Activated naive CD4-positive, alpha-beta T cell treated with anti-CD3 and anti-CD28 coated beads for 36 hours (primary cell): Measurements from ENCODE around the gene CHMP6. TPM values are rescaled to one million over a fixed set of nuclear protein-coding genes. Genes with fewer than 3 reads are reported as not detected.
A peak's percentile ranks its signal among the peaks of the same experiment; 100 is the strongest.
"Not testable (repeated sequence)": the region's sequence is repeated elsewhere in the genome, so short reads cannot be mapped to it uniquely, and the experiment has no call there.

ENCODE experiments used
- CTCF ChIA-PET: fragments of 350-600 bp; sonication (Branson Sonifier 250); formaldehyde crosslinking; loops from one replicate; lab custom pipeline; 2021; ENCODE audit warnings: antibody characterized with exemption; lab: Charles Lee
- DNase-seq: peaks from one replicate; pipeline ENCODE4 v3.0.0-alpha.2; 2020
- H3K27ac Mint-ChIP-seq: one replicate; pipeline ENCODE4 v1.8.0; 2021; ENCODE audit warnings: mild to moderate bottlenecking, mixed read lengths
- H3K27me3 Mint-ChIP-seq: one replicate; pipeline ENCODE4 v1.8.0; 2021; ENCODE audit warnings: low read depth, mixed read lengths
- H3K36me3 Mint-ChIP-seq: one replicate; pipeline ENCODE4 v1.8.0; 2021; ENCODE audit warnings: low read depth, mixed read lengths
- H3K4me1 Mint-ChIP-seq: one replicate; pipeline ENCODE4 v1.8.0; 2021; ENCODE audit warnings: low read depth, mixed read lengths
- H3K4me3 Mint-ChIP-seq: one replicate; pipeline ENCODE4 v1.8.0; 2021; ENCODE audit warnings: mild to moderate bottlenecking, moderate library complexity, mixed read lengths
- H3K9me3 Mint-ChIP-seq: one replicate; pipeline ENCODE4 v1.8.0; 2021; ENCODE audit warnings: mixed read lengths
- intact Hi-C: fragments of 100-400 bp; cut with micrococcal nuclease; formaldehyde crosslinking; loops from one replicate; pipeline ENCODE4 v1.15.1; 2023
- total RNA-seq, 2 experiments: library from RNA; stranded (reverse); gene quantifications; one replicate each; pipeline ENCODE4 v1.2.3, GENCODE V29; 2021

CHMP6 gene
- total RNA-seq, 2 experiments from 2014 or later = 10.1 to 10.6 TPM

GRCh38 chr17:81003711-81004475 lies 12.3 kb downstream of the CHMP6 start:
- H3K9me3 Mint-ChIP-seq = no peaks in the 10 kb centered on the region
- peaks cover 13% of the 10 kb centered on the region for H3K4me1 Mint-ChIP-seq
- no peak overlapping the region for H3K4me3 Mint-ChIP-seq
- intact Hi-C loops = no loop called here
- H3K27me3 Mint-ChIP-seq = peaks cover 20% of the 10 kb centered on the region
- H3K36me3 Mint-ChIP-seq = no peaks in the 10 kb centered on the region
- no peak for DNase-seq
- CTCF ChIA-PET = no interaction called here
- no peak overlapping the region for H3K27ac Mint-ChIP-seq

- no peak overlapping the region for H3K27ac Mint-ChIP-seq
- H3K27me3 Mint-ChIP-seq = peaks cover 20% of the 10 kb centered on the region
- CTCF ChIA-PET = interaction anchor here (0.7 kb wide), 1 partner anchor 16 kb away, joined by 3 read pairs; no protein-coding TSS in a partner anchor
- peaks cover 13% of the 10 kb centered on the region for H3K4me1 Mint-ChIP-seq
- no peaks in the 10 kb centered on the region for H3K36me3 Mint-ChIP-seq
- intact Hi-C loops = no loop called here
- no peak for DNase-seq
- H3K9me3 Mint-ChIP-seq = peaks cover 7% of the 10 kb centered on the region
- no peak overlapping the region for H3K4me3 Mint-ChIP-seq
Measured at GRCh38 chr17:81006891-81007290, 15.2 kb downstream of the CHMP6 start.

DNA sequence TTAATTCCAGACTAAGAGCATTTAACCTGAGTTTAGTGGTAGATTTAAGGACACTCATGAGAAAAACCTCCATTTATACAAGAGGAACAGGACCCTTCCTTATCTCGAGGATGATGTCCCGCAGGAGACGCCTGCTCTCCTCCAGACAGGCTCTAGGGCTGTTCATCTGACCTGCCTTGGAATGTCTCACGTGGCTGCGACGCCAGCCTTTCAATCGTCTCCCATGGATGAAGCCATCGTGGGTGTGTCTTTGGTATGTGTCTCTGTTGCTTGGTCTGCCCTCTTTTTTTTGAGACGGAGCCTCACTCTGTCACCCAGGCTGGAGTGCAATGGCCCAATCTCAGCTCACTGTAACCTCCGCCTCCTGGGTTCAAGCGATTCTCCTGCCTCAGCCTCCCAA lies 16.5 kb downstream of the CHMP6 start:
- Mint-ChIP-seq H3K36me3 (no peaks in the 10 kb centered on the region), H3K4me3 (no peak overlapping the region), H3K4me1 (peaks cover 11% of the 10 kb centered on the region), H3K27ac (no peak overlapping the region), H3K27me3 (peaks cover 15% of the 10 kb centered on the region), H3K9me3 (peaks cover 8% of the 10 kb centered on the region)
- intact Hi-C loops = no loop called here
- CTCF ChIA-PET = no interaction called here
- no peak for DNase-seq

- peaks cover 9% of the 10 kb centered on the region for H3K27me3 Mint-ChIP-seq
- intact Hi-C loops = no loop called here
- H3K4me1 Mint-ChIP-seq = peaks cover 5% of the 10 kb centered on the region
- DNase-seq = no peak
- no peak overlapping the region for H3K27ac Mint-ChIP-seq
- no peaks in the 10 kb centered on the region for H3K36me3 Mint-ChIP-seq
- CTCF ChIA-PET = no interaction called here
- peaks cover 8% of the 10 kb centered on the region for H3K9me3 Mint-ChIP-seq
- no peak overlapping the region for H3K4me3 Mint-ChIP-seq
Measured at GRCh38 chr17:81009136-81009535, 17.5 kb downstream of the CHMP6 start.

GRCh38 chr17:81010935-81011334 lies 19.3 kb downstream of the CHMP6 start:
- DNase-seq = no peak
- H3K4me3 Mint-ChIP-seq = no peak overlapping the region
- H3K4me1 Mint-ChIP-seq = no peaks in the 10 kb centered on the region
- intact Hi-C loops = no loop called here
- peaks cover 3% of the 10 kb centered on the region for H3K27me3 Mint-ChIP-seq
- H3K27ac Mint-ChIP-seq = no peak overlapping the region
- peaks cover 8% of the 10 kb centered on the region for H3K9me3 Mint-ChIP-seq
- H3K36me3 Mint-ChIP-seq = peaks cover 3% of the 10 kb centered on the region
- CTCF ChIA-PET = interaction anchor here (2.0 kb wide), 1 partner anchor 13 kb away, joined by 8 read pairs; no protein-coding TSS in a partner anchor

GRCh38 chr17:81011951-81012350 lies 20.3 kb downstream of the CHMP6 start:
- peaks cover 15% of the 10 kb centered on the region for H3K9me3 Mint-ChIP-seq
- CTCF ChIA-PET = interaction anchor here (1.0 to 2.0 kb wide), 2 partner anchors 12 to 90 kb away, joined by 3 to 8 read pairs; no protein-coding TSS in a partner anchor
- peaks cover under 1% of the 10 kb centered on the region for H3K27me3 Mint-ChIP-seq
- no peak overlapping the region for H3K4me3 Mint-ChIP-seq
- intact Hi-C loops = no loop called here
- no peaks in the 10 kb centered on the region for H3K4me1 Mint-ChIP-seq
- peaks cover 3% of the 10 kb centered on the region for H3K36me3 Mint-ChIP-seq
- no peak for DNase-seq
- no peak overlapping the region for H3K27ac Mint-ChIP-seq

- no peak overlapping the region for H3K4me3 Mint-ChIP-seq
- no peak for DNase-seq
- intact Hi-C loops = no loop called here
- H3K9me3 Mint-ChIP-seq = peaks cover 15% of the 10 kb centered on the region
- H3K27me3 Mint-ChIP-seq = no peaks in the 10 kb centered on the region
- peaks cover 3% of the 10 kb centered on the region for H3K36me3 Mint-ChIP-seq
- H3K4me1 Mint-ChIP-seq = peaks cover 3% of the 10 kb centered on the region
- CTCF ChIA-PET = interaction anchor here (0.5 to 1.0 kb wide), 3 partner anchors 11 to 89 kb away, joined by 3 read pairs; no protein-coding TSS in a partner anchor
- no peak overlapping the region for H3K27ac Mint-ChIP-seq
Measured at GRCh38 chr17:81012574-81013447, 21.2 kb downstream of the CHMP6 start.

GRCh38 chr17:81013642-81014041 lies 22.0 kb downstream of the CHMP6 start:
- H3K27ac Mint-ChIP-seq = no peak overlapping the region
- intact Hi-C loops = no loop called here
- peaks cover 11% of the 10 kb centered on the region for H3K4me1 Mint-ChIP-seq
- peaks cover 15% of the 10 kb centered on the region for H3K9me3 Mint-ChIP-seq
- CTCF ChIA-PET = interaction anchor here (0.9 kb wide), 1 partner anchor 10 kb away, joined by 3 read pairs; no protein-coding TSS in a partner anchor
- H3K27me3 Mint-ChIP-seq = no peaks in the 10 kb centered on the region
- no peak overlapping the region for H3K4me3 Mint-ChIP-seq
- no peak for DNase-seq
- peaks cover 3% of the 10 kb centered on the region for H3K36me3 Mint-ChIP-seq

DNA sequence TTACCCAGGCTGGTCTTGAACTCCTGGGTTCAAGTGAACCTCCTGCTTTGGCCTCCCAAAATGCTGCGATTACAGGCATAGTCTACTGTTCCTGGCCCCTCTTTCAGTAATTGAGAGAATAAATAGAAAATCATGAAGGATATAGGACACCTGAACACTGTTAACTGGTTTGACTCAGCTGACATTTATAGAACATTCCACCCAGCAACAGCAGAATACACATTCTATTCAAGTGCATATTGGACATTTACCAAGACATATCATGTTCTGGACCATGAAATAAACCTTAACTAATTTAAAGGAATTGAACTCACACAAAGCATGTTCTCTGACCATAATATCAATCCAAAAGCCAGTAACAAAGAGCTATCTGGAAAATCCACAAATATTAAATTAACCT lies 23.5 kb downstream of the CHMP6 start:
- Mint-ChIP-seq H3K27ac (no peak overlapping the region), H3K4me3 (no peak overlapping the region), H3K36me3 (peaks cover 3% of the 10 kb centered on the region), H3K9me3 (peaks cover 15% of the 10 kb centered on the region), H3K4me1 (peaks cover 12% of the 10 kb centered on the region), H3K27me3 (no peaks in the 10 kb centered on the region)
- CTCF ChIA-PET = interaction anchor here (0.6 kb wide), 1 partner anchor 92 kb away, joined by 4 read pairs; no protein-coding TSS in a partner anchor
- intact Hi-C loops = no loop called here
- no peak for DNase-seq

- CTCF ChIA-PET = no interaction called here
- H3K36me3 Mint-ChIP-seq = peaks cover 3% of the 10 kb centered on the region
- no peak overlapping the region for H3K27ac Mint-ChIP-seq
Measured at GRCh38 chr17:81016575-81016974, 24.9 kb downstream of the CHMP6 start.

GRCh38 chr17:81017330-81017729 lies 25.7 kb downstream of the CHMP6 start:
- DNase-seq, intact Hi-C loops, CTCF ChIA-PET, H3K36me3 Mint-ChIP-seq, H3K27me3 Mint-ChIP-seq, H3K9me3 Mint-ChIP-seq: not testable (repeated sequence)
- Mint-ChIP-seq H3K27ac (peak overlapping the region; percentile 75), H3K4me3 (peak overlapping the region; percentile 60), H3K4me1 (peaks cover 12% of the 10 kb centered on the region)

More at GRCh38 chr17:81016575-81016974, 24.9 kb downstream of the CHMP6 start:
- intact Hi-C loops = no loop called here
- no peaks in the 10 kb centered on the region for H3K27me3 Mint-ChIP-seq
- H3K9me3 Mint-ChIP-seq = peaks cover 9% of the 10 kb centered on the region
- H3K4me1 Mint-ChIP-seq = peaks cover 12% of the 10 kb centered on the region
- no peak for DNase-seq
- H3K4me3 Mint-ChIP-seq = no peak overlapping the region
